GM19397 (cell line): Measurements from ENCODE around the gene ARID3A.

ENCODE experiments used
- ATAC-seq: cut with Tn5 transposase; IDR thresholded peaks from one replicate; pipeline ENCODE4 v1.9.1; 2021; ENCODE audit warnings: mild to moderate bottlenecking, moderate library complexity; ENCODE audit not compliant: unreplicated experiment

The ARID3A gene

DNA sequence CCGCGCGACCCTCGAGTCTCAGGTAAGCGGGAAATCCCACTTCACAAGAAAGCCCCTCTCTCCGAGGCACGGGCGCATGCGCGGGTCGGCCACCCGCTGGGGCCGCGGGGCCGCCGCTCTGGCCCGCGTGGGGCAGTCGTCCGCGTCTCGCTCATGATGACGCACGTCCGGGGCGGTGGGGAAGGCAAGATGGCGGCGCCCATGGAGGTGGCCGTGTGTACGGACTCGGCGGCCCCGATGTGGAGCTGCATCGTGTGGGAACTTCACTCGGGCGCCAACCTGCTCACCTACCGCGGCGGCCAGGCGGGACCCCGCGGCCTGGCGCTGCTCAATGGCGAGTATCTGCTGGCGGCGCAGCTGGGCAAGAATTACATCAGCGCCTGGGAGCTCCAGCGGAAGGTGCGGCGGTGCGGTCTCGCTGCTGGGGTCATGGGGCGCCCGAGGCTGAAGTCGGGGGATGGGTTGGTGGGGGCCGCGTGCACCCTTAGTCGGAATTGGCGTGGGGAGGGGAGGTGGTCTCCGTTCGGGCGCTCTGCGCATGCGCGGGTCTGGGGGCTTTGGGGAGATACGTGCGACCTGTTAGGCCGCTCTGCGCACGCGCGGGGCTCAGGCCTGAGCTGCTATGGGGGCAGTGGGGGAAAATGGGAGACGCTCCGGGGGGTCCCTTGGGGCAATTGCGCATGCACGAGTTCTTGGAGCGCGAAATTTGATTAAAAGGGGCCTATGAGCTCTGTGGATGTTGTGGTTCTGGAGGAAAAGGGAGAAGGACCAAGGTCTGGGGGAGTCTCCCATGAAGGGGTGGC is 58.5 kb downstream of the ARID3A start, which contains the start of gene WDR18:
Gene WDR18, plus strand, starts transcription at position 181 of the 803 bp plus-strand sequence. Its CDS starts 9 bp downstream, at position 190.
- peak; percentile 76 for ATAC-seq

DNA sequence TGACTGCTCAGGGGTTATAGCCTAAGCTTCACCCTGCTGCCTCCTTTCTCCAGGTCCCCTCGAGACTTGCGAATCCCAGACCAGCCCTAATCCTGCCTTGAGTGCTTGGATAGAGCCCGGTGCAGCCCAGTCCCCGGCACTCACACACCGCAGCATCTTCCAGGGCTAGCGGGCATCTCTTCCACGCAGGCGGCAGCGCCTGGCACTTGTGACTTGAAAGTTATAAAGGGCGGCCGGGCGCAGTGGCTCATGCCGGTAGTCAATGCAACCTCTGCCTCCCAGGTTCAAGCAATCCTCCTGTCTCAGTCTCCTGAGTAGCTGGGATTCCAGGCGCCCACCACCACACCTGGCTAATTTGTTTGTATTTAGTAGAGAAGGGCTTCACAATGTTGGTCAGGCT is 60.2 kb downstream of the ARID3A start:
- ATAC-seq, result no peak

DNA sequence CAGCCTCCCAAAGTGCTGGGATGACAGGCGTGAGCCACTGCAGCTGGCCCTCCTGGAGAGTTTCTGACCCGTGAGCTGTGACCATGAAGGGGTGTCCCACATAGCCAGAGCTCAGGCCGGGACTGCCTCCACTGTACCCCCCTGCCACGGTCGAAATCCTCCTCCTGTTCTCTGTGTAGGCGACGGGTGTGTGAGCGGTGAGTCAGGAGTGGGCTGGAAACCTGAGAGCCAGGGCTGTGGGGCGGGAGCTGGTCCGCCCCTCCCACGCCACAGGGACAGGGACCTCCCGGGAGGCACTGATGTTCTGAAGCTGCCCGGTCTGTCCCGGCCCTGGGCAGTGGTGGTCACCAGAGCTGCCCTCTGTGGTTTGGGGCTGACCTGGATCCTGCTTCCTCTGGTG is 62.2 kb downstream of the ARID3A start:
- no peak for ATAC-seq

DNA sequence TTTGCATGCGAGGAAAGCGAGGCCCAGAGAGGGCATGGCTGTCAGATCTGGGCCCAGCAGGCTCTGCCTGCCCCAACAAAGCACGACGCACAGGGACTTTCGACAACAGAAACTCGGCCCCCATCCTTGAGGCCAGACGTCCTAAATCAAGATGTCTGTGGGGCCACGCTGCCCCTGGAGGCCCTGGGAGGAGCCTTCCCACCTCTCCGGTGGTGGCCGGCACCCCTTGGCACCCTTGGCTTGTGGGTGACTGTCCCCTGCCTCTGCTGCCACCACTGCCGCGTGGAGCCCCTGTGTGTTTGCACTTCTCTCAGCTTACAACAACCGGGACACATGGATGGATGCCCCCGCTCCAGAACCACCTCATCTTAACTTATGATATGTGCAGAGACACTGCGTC is 62.7 kb downstream of the ARID3A start:
- ATAC-seq, result no peak

DNA sequence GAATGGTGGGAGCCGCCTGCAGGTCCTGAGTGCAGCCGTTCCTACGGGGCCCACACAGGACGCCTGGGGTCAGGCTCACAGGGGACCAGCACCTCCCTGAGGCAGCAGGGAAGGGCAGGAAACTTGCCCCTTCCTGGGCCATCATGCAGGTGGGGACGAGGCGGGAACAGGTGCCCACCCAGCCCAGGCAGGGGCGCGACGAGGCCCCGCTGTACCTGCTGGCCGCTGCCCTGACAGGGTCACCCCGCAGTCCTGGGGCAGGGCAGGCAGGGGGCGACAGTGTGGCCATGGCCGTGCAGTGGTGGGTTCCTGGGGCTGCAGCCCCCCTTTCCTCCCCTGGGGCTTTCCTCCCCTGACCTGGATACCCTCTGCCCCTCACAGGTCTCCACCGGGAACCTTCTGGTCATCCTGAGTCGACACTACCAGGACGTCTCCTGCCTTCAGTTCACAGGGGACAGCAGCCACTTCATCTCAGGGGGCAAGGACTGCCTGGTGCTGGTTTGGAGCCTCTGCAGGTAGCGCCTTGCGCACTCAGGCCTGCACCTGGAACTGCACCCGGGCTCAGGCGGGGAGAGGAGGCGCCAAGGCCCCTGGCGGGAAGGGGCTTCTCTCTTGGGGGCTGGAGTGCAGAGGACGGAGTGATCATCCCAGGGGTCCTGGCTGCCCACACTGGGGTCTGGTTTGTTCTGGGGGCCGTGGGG is 63.7 kb downstream of the ARID3A start:
- no peak for ATAC-seq

DNA sequence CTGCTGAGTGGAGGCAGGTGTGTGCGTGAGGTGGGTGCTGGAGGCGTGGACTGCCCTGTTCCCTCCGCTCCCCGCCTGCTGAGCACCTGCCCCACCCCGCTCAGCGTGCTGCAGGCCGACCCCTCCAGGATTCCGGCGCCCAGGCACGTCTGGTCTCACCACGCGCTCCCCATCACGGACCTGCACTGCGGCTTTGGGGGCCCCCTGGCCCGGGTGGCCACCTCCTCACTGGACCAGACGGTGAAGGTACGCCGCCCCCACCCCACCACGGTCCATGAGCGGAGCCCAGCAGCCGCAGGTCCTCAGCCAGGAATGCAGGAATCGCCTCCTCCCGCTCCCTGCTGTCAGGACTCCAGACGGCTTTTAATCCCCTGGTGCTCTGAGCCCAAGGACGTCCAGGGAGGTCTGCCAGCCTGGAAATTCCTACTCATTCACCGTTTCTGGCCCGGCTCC is 64.3 kb downstream of the ARID3A start:
- ATAC-seq, result no peak

DNA sequence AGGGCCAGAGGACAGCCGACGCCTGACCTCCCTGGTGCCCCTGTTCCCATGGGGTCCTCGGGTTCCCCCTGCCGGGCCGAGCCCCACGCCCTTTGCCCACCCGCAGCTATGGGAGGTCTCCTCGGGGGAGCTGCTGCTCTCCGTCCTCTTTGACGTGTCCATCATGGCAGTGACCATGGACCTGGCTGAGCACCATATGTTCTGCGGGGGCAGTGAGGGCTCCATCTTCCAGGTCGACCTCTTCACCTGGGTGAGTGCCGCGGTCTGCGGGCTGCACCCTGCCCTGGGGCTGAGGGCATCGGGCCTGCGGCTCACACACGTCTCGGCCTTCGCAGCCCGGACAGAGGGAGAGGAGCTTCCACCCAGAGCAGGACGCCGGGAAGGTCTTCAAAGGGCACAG is 64.9 kb downstream of the ARID3A start:
- ATAC-seq, result no peak

DNA sequence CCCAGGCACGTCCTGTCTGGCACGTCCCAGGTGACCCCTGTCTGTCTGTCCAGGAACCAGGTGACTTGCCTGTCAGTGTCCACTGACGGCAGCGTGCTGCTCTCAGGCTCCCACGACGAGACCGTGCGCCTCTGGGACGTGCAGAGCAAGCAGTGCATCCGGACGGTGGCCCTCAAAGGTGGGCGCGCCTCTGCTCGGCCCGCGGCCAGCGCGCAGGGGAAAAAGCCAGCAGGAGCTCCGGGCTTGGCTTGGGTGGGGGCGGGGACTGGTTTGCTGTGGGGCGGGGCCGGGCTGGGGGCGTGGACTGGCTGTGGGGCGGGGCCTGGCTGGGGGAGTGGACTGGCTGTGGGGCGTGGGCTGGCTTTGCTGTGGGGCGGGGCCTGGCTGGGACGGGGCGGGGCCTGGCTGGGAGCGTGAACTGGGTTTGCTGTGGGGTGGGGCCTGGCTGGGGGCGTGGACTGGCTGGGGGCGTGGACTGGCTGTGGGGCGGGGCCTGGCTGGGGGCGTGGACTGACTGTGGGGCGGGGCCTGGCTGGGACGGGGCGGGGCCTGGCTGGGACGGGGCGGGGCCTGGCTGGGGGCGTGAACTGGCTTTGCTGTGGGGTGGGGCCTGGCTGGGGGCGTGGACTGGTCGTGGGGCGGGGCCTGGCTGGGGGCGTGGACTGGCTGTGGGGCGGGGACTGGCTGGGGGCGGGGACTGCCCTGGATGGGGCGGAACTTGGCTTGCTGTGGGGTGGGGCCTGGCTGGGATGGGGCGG is 65.5 kb downstream of the ARID3A start:
- ATAC-seq, result no peak

DNA sequence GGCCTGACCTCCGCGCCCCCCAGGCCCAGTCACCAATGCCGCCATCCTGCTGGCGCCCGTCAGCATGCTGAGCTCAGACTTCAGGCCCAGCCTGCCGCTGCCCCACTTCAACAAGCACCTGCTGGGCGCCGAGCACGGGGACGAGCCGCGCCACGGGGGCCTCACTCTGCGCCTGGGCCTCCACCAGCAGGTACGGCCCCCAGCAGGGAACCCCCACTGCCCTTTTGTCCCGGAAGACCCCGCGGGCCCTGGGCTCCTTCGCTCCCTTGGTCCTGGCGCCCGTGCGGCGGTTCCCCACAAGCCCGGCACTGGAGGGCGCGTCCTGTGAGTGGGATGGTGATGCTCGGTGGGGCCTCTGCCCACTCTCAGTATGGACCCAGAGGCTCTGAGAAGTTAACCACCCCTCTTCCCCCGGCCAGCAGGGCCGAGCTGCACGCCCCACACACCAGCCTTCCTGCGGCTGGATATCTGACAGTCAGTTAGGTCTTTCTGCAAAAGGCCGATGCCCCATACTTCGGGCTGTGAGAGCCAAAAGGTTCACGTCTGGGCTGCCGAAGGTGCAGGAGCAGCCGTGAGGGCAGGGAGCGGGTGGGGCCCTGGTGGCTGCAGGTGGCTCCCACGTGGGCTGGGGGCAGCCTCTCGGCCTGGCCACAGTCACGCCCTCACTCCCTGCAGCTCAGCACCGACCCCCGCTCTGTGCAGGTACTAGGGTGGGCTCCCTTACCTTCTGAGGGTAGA is 66.3 kb downstream of the ARID3A start:
- ATAC-seq, result no peak

DNA sequence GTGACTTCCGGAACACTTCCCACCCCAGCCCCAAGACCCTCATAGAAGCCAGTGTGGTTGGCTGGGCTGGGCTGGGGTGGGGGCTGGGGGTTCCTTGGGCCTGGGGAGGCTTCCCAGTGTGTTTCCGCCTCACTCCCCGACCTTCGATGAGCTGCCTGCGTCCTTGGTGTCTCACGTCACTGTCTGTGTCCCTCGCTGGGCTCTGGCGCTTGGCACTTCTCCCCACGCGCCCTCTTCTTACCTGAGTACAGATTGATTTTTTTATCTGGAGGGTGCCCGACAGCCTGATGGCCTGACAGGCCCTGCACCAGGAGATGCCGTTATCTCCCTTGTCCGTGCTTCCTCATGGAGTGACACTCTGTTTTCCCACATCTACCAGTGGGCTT is 66.8 kb downstream of the ARID3A start:
- no peak for ATAC-seq

DNA sequence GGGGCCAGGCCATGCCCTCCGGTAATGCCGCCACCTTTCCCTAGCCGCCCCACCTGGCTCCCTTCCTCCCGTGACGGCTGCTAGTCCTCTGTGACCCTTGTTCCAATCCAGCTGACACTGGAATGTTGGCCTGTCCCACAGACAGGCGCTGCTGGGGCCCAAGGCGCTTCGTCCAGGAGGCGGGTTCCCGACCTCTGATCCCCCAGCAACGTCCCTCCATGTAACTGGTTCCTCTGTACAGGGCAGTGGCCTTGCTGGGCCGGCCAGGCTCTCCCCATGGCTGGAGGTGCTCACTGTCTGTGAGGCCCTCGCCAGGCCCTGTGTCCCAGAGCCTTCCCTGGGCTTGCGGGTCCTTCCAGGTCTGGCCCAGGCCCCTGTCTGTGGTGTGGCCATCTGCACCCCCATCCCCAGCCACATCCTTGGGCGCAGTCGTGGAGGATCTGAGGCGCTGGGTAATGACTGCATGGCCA is 67.6 kb downstream of the ARID3A start:
- no peak for ATAC-seq

DNA sequence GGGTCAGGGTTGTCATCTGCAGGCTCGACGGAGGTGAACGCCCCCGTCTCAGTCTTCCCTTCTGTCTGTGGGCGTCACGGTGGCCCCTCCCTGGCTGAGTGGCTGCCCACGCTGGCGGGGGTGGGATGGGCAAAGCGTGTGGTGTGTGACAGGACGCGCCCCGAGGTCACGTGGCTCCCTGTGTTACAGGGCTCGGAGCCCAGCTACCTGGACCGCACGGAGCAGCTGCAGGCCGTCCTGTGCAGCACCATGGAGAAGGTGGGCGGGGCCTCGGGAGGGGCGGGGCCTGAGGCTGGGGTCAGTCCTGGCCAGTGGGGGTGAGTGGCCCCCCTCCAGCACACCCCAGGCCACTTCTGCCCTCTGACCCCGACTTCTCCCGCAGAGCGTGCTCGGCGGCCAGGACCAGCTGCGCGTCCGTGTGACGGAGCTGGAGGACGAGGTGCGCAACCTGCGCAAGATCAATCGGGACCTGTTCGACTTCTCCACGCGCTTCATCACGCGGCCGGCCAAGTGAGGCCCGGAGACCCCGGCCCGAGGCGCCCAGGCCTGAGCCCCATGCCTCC is 68.1 kb downstream of the ARID3A start:
- no peak for ATAC-seq

DNA sequence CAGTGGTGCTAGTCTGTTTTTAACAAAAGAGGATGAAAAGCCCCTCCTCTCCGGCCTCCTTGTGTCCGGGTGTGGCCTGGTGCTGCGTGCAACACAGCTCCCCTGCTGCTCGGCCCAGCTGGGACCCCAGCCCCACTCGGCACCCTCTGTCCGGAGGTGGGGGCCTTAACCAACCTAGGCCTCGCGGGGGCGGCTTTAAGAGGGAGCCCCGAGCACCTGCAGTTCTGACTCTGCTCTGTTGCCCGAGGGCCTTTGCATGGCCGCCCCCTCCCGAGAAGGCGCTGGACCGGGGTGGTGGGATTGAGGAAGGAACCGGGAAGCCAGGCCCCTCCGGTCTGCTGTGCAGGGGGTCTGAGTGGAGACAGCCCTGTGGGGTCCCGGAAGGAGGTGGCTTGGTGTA is 68.7 kb downstream of the ARID3A start:
- no peak for ATAC-seq

DNA sequence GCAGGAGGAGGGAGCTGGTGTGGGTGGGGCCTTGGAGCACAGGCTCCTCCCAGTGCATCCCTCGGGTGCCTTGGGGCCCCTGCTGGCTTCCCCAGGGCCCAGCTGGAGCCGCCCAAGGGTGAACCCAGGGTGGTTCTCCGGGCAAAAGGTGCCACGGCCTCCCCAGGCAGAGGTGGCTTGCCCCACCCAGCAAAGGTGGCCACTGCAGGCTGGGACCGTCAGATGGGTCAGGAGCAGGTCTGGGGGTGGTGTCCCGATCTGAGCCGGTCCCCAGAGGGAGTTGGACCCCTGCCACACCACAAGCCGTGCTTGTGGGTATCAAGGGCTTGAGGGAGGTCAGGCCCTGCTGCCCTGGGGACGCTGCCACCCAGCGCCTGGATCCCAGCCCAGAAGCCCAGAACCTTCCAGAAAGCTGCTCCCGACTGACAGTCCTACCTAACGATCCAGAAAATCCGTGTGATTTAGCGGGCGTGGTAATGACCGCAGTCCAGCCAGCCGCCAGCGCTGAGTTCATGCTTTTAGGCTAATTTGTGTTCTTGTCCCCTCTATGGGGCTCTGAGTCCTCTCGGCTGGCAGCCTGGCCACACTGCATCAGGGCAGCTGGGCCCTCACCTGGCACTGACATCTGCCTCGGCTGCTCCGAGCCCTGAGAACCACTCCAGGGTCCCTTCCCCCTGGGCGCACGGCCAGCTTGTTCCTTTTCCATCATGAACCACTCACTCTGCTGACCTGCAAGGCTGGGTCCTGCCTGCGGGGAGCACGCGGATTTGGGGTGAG is 69.4 kb downstream of the ARID3A start:
- no peak for ATAC-seq

DNA sequence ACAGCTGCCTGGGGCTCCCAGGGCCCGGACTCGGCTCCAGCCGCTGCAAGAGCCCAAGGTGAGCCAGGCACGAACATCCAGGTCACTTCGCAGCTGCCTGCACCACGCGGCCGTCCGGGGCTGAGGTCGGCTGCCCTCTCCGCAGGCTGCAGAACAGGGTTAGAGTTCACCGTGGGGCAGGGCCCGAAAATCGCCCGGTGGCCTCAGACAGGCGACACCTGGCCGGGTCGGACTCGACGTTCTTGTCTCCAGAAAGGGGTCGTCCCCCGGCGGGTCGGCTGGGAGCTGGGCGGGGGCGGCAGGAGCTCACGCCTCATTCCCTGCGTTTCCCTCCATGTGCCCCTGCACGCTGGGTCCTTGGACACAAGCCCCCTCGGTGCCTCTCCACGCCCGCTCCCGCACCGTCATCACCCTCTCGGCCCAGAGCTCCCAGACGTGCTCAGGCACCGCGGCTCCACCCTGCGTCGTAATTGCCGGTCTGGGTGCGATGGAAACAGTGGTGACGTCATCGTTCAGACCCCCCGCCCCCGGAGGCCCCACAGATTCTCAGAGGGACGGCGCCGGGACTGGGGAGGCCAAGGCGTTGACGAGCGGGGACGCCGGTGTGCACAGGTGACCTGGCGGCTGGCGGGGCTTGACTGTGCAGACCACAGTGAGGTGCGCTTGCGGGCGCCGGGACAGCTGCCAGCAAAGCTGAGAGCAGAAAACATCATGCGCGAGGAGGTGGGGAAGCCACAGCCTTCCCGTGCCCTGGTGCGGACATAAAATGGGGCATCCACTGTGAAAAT is 70.4 kb downstream of the ARID3A start:
- no peak for ATAC-seq

DNA sequence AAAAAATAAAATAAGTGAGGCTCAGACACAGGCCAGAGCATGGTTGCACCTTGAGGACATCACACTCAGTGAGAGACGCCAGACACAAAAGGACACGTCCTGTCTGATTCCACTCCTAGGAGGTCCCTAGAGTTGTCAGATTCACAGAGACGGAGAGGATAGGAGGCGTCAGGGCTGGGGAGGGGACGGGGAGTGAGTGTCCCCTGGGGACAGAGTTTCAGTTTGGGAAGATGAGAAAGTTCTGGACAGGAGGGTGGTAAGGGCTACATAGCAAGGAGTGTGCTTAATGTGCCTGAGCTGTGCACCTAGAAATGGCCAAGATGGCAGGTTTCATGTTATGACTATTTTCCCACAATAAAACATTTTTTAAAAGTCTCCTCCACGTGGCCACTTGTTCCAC is 72.2 kb downstream of the ARID3A start:
- ATAC-seq, result no peak

DNA sequence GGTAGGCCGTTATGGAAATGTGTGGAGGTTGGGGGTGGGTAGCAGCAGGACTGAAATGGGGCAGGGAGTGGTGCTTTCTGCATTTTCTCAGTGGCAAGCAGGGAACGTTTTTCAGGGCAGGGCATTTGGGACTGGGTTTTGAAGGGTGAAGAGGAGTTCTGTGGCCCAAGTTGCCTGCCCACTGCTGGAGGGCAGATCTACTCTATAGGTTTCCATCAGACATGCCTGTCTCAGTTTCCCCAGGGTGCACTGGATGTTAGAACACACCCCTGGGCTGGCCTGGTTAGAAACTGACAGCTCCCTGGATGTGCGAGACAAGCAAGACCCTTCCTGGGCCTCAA is 73.5 kb downstream of the ARID3A start:
- ATAC-seq, result no peak

DNA sequence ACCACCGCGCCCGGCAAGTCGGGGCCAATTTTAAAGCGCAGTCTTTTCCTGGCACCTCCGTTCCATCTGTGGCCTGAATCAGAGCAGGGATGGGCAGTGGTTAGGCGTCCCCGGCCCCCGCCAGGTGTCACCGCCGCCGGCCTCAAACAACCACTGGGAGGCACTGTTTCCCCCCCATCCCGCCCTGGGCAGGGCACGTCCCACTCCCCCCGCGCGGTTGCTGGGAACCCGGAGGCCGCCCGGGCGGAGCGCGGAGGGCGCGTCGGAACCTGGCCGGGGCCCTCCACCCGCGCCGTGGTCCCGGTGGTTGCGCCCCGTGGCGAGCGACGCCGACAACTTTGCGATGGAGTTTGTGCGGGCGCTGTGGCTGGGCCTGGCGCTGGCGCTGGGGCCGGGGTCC is 74.3 kb downstream of the ARID3A start, which contains the start of gene GRIN3B:
Gene GRIN3B, plus strand, starts transcription at position 325 of the 400 bp plus-strand sequence. Its CDS starts 19 bp downstream, at position 344.
- ATAC-seq, result no peak
